SK-N-SH treated with all-trans-retinoic acid at 6 μM for 48 hours (cell line): Measurements from ENCODE around the gene KNCN.

Experiments
- ATAC-seq: fragments of 200-7000 bp; cut with Tn5 transposase; 3 replicates; pipeline ENCODE4 v1.9.1; 2020; ENCODE audit warnings: mild to moderate bottlenecking, moderate library complexity
- ARNTL ChIP-seq: fragments of 450-650 bp; formaldehyde crosslinking; IDR thresholded peaks from 2 replicates; pipeline ENCODE4 v1.5.0; 2020; ENCODE audit warnings: low read depth, mild to moderate bottlenecking, moderate library complexity, borderline replicate concordance
- CSDC2 ChIP-seq: fragments of 250-450 bp; sonication (Bioruptor Pico); IDR thresholded peaks from 2 replicates; pipeline ENCODE4 v1.5.0; 2020; ENCODE audit warnings: mild to moderate bottlenecking, moderate library complexity
- ESRRG ChIP-seq: fragments of 250-450 bp; sonication (Bioruptor Pico); IDR thresholded peaks from 2 replicates; pipeline ENCODE4 v1.6.1; 2021; ENCODE audit warnings: mild to moderate bottlenecking
- GLIS3 ChIP-seq: fragments of 250-450 bp; sonication (Bioruptor Pico); IDR thresholded peaks from 2 replicates; pipeline ENCODE4 v1.5.0; 2020; ENCODE audit warnings: mild to moderate bottlenecking, moderate library complexity
- ISL1 ChIP-seq: fragments of 250-450 bp; sonication (Bioruptor Pico); IDR thresholded peaks from 2 replicates; pipeline ENCODE4 v2.1.2; 2022; ENCODE audit warnings: mild to moderate bottlenecking, moderate library complexity
- OSR1 ChIP-seq: fragments of 250-450 bp; sonication (Bioruptor Pico); IDR thresholded peaks from 2 replicates; pipeline ENCODE4 v1.8.0; 2022; ENCODE audit warnings: moderate library complexity, mild to moderate bottlenecking, inconsistent platforms
- PATZ1 ChIP-seq: fragments of 250-450 bp; sonication (Bioruptor Pico); IDR thresholded peaks from 2 replicates; pipeline ENCODE4 v1.8.0; 2020; ENCODE audit warnings: mild to moderate bottlenecking, moderate library complexity, borderline replicate concordance
- PPARA ChIP-seq: fragments of 250-450 bp; sonication (Bioruptor Pico); IDR thresholded peaks from 2 replicates; pipeline ENCODE4 v1.5.0; 2020; ENCODE audit warnings: mild to moderate bottlenecking, borderline replicate concordance
- RARB ChIP-seq: fragments of 250-450 bp; sonication (Bioruptor Pico); IDR thresholded peaks from 2 replicates; pipeline ENCODE4 v1.8.0; 2021; ENCODE audit warnings: mild to moderate bottlenecking, moderate library complexity
- SNAI2 ChIP-seq: fragments of 250-450 bp; sonication (Bioruptor Pico); IDR thresholded peaks from 2 replicates; pipeline ENCODE4 v1.5.0; 2020; ENCODE audit warnings: mild to moderate bottlenecking, moderate library complexity
- TCF4 ChIP-seq: fragments of 250-450 bp; sonication (Bioruptor Pico); IDR thresholded peaks from 2 replicates; pipeline ENCODE4 v1.8.0; 2021; ENCODE audit warnings: mild to moderate bottlenecking, moderate library complexity, borderline replicate concordance
- TOX ChIP-seq: fragments of 250-450 bp; sonication (Bioruptor Pico); IDR thresholded peaks from 2 replicates; pipeline ENCODE4 v1.8.0; 2021; ENCODE audit warnings: mild to moderate bottlenecking, moderate library complexity, borderline replicate concordance
- ZC3H10 ChIP-seq: fragments of 250-450 bp; sonication (Bioruptor Pico); IDR thresholded peaks from 2 replicates; pipeline ENCODE4 v1.5.1; 2021; ENCODE audit warnings: mild to moderate bottlenecking, moderate library complexity
- ZFP30 ChIP-seq: fragments of 450-650 bp; formaldehyde crosslinking; IDR thresholded peaks from 2 replicates; pipeline ENCODE4 v1.5.0; 2022; ENCODE audit warnings: mild to moderate bottlenecking, moderate library complexity
- ZNF565 ChIP-seq: fragments of 450-650 bp; formaldehyde crosslinking; conservative IDR thresholded peaks from 2 replicates; pipeline ENCODE4 v1.5.0; 2020; ENCODE audit warnings: low read depth, mild to moderate bottlenecking, moderate library complexity
- ZNF70 ChIP-seq: fragments of 450-650 bp; formaldehyde crosslinking; IDR thresholded peaks from 2 replicates; pipeline ENCODE4 v1.5.0; 2020; ENCODE audit warnings: mild to moderate bottlenecking, moderate library complexity
- ZNF8 ChIP-seq: fragments of 450-650 bp; formaldehyde crosslinking; IDR thresholded peaks from 2 replicates; pipeline ENCODE4 v1.5.0; 2020; ENCODE audit warnings: mild to moderate bottlenecking, moderate library complexity
- TF ChIP-seq, protein P1 (sequence below): fragments of 250-450 bp; sonication (Bioruptor Pico); IDR thresholded peaks from 2 replicates; pipeline ENCODE4 v1.5.0; 2020; ENCODE audit warnings: mild to moderate bottlenecking, moderate library complexity
- TF ChIP-seq, protein P2 (sequence below): fragments of 250-450 bp; sonication (Bioruptor Pico); IDR thresholded peaks from 2 replicates; pipeline ENCODE4 v1.5.1; 2020; ENCODE audit warnings: low read depth, mild to moderate bottlenecking, moderate library complexity
- TF ChIP-seq, protein P3 (sequence below): fragments of 250-450 bp; sonication (Bioruptor Pico); IDR thresholded peaks from 2 replicates; pipeline ENCODE4 v1.5.1; 2021; ENCODE audit warnings: mild to moderate bottlenecking, moderate library complexity

Gene KNCN

GRCh38 chr1:46595127-46595526, 43.7 kb upstream of the KNCN start:
- ATAC-seq = no peak
- no peak for TF ChIP-seq ESRRG (CRISPR knock-in tag)
- no peak for TF ChIP-seq RARB (CRISPR knock-in tag)
- TF ChIP-seq, protein P1, sequence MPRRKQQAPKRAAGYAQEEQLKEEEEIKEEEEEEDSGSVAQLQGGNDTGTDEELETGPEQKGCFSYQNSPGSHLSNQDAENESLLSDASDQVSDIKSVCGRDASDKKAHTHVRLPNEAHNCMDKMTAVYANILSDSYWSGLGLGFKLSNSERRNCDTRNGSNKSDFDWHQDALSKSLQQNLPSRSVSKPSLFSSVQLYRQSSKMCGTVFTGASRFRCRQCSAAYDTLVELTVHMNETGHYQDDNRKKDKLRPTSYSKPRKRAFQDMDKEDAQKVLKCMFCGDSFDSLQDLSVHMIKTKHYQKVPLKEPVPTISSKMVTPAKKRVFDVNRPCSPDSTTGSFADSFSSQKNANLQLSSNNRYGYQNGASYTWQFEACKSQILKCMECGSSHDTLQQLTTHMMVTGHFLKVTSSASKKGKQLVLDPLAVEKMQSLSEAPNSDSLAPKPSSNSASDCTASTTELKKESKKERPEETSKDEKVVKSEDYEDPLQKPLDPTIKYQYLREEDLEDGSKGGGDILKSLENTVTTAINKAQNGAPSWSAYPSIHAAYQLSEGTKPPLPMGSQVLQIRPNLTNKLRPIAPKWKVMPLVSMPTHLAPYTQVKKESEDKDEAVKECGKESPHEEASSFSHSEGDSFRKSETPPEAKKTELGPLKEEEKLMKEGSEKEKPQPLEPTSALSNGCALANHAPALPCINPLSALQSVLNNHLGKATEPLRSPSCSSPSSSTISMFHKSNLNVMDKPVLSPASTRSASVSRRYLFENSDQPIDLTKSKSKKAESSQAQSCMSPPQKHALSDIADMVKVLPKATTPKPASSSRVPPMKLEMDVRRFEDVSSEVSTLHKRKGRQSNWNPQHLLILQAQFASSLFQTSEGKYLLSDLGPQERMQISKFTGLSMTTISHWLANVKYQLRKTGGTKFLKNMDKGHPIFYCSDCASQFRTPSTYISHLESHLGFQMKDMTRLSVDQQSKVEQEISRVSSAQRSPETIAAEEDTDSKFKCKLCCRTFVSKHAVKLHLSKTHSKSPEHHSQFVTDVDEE = no peak
- no peak for TF ChIP-seq ISL1 (CRISPR knock-in tag)
- no peak for TF ChIP-seq PATZ1
- no peak for TF ChIP-seq TCF4
- TF ChIP-seq TOX (CRISPR knock-in tag) = no peak
- TF ChIP-seq ZNF565 (CRISPR knock-in tag) = no peak
- TF ChIP-seq ZNF8 (CRISPR knock-in tag) = no peak
- TF ChIP-seq, protein P2, sequence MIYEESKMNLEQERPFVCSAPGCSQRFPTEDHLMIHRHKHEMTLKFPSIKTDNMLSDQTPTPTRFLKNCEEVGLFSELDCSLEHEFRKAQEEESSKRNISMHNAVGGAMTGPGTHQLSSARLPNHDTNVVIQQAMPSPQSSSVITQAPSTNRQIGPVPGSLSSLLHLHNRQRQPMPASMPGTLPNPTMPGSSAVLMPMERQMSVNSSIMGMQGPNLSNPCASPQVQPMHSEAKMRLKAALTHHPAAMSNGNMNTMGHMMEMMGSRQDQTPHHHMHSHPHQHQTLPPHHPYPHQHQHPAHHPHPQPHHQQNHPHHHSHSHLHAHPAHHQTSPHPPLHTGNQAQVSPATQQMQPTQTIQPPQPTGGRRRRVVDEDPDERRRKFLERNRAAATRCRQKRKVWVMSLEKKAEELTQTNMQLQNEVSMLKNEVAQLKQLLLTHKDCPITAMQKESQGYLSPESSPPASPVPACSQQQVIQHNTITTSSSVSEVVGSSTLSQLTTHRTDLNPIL = no peak
- TF ChIP-seq, protein P3, sequence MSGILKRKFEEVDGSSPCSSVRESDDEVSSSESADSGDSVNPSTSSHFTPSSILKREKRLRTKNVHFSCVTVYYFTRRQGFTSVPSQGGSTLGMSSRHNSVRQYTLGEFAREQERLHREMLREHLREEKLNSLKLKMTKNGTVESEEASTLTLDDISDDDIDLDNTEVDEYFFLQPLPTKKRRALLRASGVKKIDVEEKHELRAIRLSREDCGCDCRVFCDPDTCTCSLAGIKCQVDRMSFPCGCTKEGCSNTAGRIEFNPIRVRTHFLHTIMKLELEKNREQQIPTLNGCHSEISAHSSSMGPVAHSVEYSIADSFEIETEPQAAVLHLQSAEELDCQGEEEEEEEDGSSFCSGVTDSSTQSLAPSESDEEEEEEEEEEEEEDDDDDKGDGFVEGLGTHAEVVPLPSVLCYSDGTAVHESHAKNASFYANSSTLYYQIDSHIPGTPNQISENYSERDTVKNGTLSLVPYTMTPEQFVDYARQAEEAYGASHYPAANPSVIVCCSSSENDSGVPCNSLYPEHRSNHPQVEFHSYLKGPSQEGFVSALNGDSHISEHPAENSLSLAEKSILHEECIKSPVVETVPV (CRISPR knock-in tag) = no peak
- TF ChIP-seq SNAI2 (CRISPR knock-in tag) = no peak
- no peak for TF ChIP-seq ZNF70 (CRISPR knock-in tag)
- no peak for TF ChIP-seq ZFP30 (CRISPR knock-in tag)
- TF ChIP-seq, all 23 proteins: peak for 0

- no peak for ATAC-seq
- TF ChIP-seq RARB (CRISPR knock-in tag) = no peak
- TF ChIP-seq SNAI2 (CRISPR knock-in tag) = no peak
- no peak for TF ChIP-seq CSDC2 (CRISPR knock-in tag)
- TF ChIP-seq ARNTL = no peak
- no peak for TF ChIP-seq ISL1 (CRISPR knock-in tag)
- TF ChIP-seq, protein P2 = no peak
- TF ChIP-seq ZC3H10 = no peak
- TF ChIP-seq PATZ1 = no peak
- no peak for TF ChIP-seq TCF4
- no peak for TF ChIP-seq OSR1 (CRISPR knock-in tag)
- TF ChIP-seq, protein P3 (CRISPR knock-in tag) = no peak
- TF ChIP-seq PPARA (CRISPR knock-in tag) = no peak
- TF ChIP-seq ZNF565 (CRISPR knock-in tag) = no peak
- TF ChIP-seq, protein P1 = no peak
- no peak for TF ChIP-seq ZNF8 (CRISPR knock-in tag)
- no peak for TF ChIP-seq GLIS3 (CRISPR knock-in tag)
- no peak for TF ChIP-seq TOX (CRISPR knock-in tag)
These were observed 42.6 kb upstream of the KNCN start for GRCh38 chr1:46594063-46594462.
